Adrenal gland (tissue), 5 donors: ENCODE results near the gene C3orf20.

Experiments used
- POLR2A ChIP-seq, 2 donors: fragments of 450-650 bp; IDR thresholded peaks; one replicate each; pipeline ENCODE4 v1.6.1; 2017; ENCODE audit warnings: antibody characterized with exemption in 2 of 2, mild to moderate bottlenecking in 2 of 2, moderate library complexity in 1 of 2
- TF ChIP-seq, protein P1 (sequence below), 6 experiments: fragments of 450-650 bp in 4 of 6; fragments of 200-600 bp in 2 of 6; sonication (generic) in 1 of 6; IDR thresholded peaks; 1 replicate in 5 of 6; 2 replicates in 1 of 6; pipeline versions ENCODE4 v1.5.1 to v1.8.0; 2016 to 2021; ENCODE audit warnings: antibody characterized with exemption in 6 of 6, mild to moderate bottlenecking in 2 of 6, moderate library complexity in 1 of 6
- donor health status: DM: no; HTN: no; CAD: no.

DNA sequence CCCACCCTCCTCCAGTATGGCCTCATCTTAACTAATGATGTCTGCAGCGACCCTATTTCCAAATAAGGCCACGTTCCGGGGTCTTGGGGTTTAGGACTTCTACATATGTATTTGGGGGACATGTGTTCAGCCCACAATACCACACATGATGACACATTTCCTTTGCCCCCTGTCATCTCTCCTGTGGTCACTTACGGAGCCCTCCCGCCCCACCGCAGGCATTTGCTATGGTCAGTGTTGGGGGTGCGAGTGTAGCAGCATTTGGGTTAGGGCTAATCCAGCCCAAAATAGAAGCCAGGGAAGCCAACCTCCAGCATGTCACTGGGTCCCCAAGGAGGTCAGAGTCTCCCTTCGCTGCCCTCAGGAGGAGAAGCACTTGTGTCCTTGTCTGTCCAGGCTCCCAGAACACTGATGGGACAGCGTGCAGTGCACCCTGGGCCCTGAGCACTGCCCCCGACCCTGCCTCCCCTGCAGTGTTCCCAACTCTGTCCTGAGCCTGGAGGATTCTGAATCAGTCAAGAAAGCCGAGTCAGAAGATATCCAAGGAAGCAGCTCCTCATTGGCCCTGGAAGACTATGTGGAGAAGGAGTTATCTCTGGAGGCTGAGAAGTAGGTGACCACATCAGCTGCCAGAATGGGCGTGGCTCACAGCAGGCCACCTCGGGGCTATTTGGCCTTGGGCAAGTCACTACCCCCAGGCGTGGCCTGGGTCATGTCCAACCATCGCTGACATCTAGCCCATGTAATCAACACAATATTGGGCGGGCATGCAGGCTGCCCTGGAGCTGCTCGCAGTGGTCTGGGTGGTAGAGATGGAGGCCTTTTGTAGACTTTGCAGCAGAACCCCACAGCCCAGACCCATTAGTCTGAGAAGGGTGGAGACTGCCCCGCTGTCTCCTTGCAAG lies 96.9 kb downstream of the C3orf20 start:
- TF ChIP-seq, protein P1, sequence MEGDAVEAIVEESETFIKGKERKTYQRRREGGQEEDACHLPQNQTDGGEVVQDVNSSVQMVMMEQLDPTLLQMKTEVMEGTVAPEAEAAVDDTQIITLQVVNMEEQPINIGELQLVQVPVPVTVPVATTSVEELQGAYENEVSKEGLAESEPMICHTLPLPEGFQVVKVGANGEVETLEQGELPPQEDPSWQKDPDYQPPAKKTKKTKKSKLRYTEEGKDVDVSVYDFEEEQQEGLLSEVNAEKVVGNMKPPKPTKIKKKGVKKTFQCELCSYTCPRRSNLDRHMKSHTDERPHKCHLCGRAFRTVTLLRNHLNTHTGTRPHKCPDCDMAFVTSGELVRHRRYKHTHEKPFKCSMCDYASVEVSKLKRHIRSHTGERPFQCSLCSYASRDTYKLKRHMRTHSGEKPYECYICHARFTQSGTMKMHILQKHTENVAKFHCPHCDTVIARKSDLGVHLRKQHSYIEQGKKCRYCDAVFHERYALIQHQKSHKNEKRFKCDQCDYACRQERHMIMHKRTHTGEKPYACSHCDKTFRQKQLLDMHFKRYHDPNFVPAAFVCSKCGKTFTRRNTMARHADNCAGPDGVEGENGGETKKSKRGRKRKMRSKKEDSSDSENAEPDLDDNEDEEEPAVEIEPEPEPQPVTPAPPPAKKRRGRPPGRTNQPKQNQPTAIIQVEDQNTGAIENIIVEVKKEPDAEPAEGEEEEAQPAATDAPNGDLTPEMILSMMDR (IDR thresholded peaks at IDR 0.05), result no peak
- TF ChIP-seq POLR2A (IDR thresholded peaks at IDR 0.05), result no peak
